ENCODE measurements around the gene DUSP23. TPM values are rescaled to one million over a fixed set of nuclear protein-coding genes. Genes with fewer than 3 reads are reported as not detected.

Gene DUSP23
- total RNA-seq, result 0.88 and 11.3 TPM in 2 replicates

GRCh38 chr1:159780583-159781582 lies at the start of gene DUSP23:
TSS of gene DUSP23 (plus strand) at chr1:159780962. CDS start at chr1:159781101, 139 bp downstream.

GRCh38 chr1:159802111-159802510 lies 21.3 kb downstream of the DUSP23 start, which contains the start of gene FCRL6:
TSS of gene FCRL6 (plus strand) at chr1:159802360. CDS start at chr1:159802425, 65 bp downstream.

GRCh38 chr1:159826441-159827101 lies 45.8 kb downstream of the DUSP23 start, which contains the start of gene SLAMF8:
TSS of gene SLAMF8 (plus strand) at chr1:159826873. CDS start at chr1:159826899, 26 bp downstream.

Other genes with a start within 250 kb of the DUSP23 start
- not detected in 2 replicates for gene OR10J5, start 245.0 kb upstream of the DUSP23 start, total RNA-seq
- not detected in 2 replicates for gene APCS, start 193.1 kb upstream of the DUSP23 start, total RNA-seq
- not detected in 2 replicates for gene CRP, start 66.4 kb upstream of the DUSP23 start, total RNA-seq
- gene FCRL6, start 21.4 kb downstream of the DUSP23 start, total RNA-seq, result not detected in 2 replicates
- gene SLAMF8, start 45.9 kb downstream of the DUSP23 start, total RNA-seq, result 0.72 TPM in 1 of 2 replicates, not detected in the other
- 0.22 and 0.43 TPM in 2 replicates for gene VSIG8, start 81.7 kb downstream of the DUSP23 start, total RNA-seq
- 0.44 and 1.3 TPM in 2 replicates for gene CFAP45, start 119.2 kb downstream of the DUSP23 start, total RNA-seq
- 228 and 615 TPM in 2 replicates for gene TAGLN2, start 144.5 kb downstream of the DUSP23 start, total RNA-seq
- gene IGSF9, start 164.7 kb downstream of the DUSP23 start, total RNA-seq, result not detected in 2 replicates
- not detected in 2 replicates for gene SLAMF9, start 173.3 kb downstream of the DUSP23 start, total RNA-seq

All from placental pericyte (primary cell).